HG03135 (cell line): ENCODE data around the gene KRT39.

Experiments used
- ATAC-seq: cut with Tn5 transposase; IDR thresholded peaks from one replicate; pipeline ENCODE4 v1.9.1; 2021; ENCODE audit warnings: mild to moderate bottlenecking, moderate library complexity; ENCODE audit not compliant: unreplicated experiment

Gene KRT39

DNA sequence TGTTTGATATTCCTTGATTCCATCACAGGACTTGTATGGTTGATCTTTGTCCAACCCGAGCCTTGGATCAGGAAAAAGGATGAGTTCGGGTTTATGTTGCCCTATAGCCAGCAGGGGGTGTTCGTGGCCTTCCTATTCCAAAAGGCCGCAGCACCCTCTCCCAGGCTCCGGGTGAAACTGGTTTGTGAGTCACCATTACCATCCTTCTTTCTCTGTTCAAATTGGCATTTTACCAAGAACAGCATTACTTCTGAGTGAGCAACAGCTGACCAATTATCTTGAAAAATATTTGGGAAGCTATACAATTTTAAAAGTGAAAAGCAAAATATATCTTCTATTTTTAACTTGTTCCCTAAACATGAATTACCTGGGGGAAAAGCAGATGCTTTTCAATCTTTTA is 57.4 kb downstream of the KRT39 start:
- no peak for ATAC-seq
